Chondrocyte (in vitro differentiated cells): ENCODE results near the gene ITPR2. TPM values are rescaled to one million over a fixed set of nuclear protein-coding genes. Genes with fewer than 3 reads are reported as not detected.

Experiments used
- DNase-seq: peaks from one replicate; pipeline ENCODE4 v3.0.0; 2021; ENCODE audit warnings: mixed read lengths, low spot score
- H3K27ac Mint-ChIP-seq: one replicate; pipeline ENCODE4 v1.8.0; 2021; ENCODE audit warnings: mild to moderate bottlenecking, moderate library complexity, mixed read lengths; ENCODE audit not compliant: unreplicated experiment
- H3K27me3 Mint-ChIP-seq: 2 replicates; pipeline ENCODE4 v1.8.0; 2021; ENCODE audit warnings: low read depth, mixed read lengths
- H3K36me3 Mint-ChIP-seq: 2 replicates; pipeline ENCODE4 v1.8.0; 2021; ENCODE audit warnings: low read depth, mixed read lengths
- H3K4me1 Mint-ChIP-seq: 2 replicates; pipeline ENCODE4 v1.8.0; 2021; ENCODE audit warnings: low read depth, mild to moderate bottlenecking, mixed read lengths
- H3K4me3 Mint-ChIP-seq: one replicate; pipeline ENCODE4 v1.8.0; 2021; ENCODE audit warnings: mild to moderate bottlenecking, moderate library complexity, mixed read lengths; ENCODE audit not compliant: unreplicated experiment
- H3K9me3 Mint-ChIP-seq: 2 replicates; pipeline ENCODE4 v1.8.0; 2021; ENCODE audit warnings: low read depth, mixed read lengths
- CTCF ChIP-seq: fragments of 200-600 bp; sonication (generic); IDR thresholded peaks from 2 replicates; pipeline ENCODE4 v1.5.0; 2021; ENCODE audit warnings: antibody characterized with exemption, mild to moderate bottlenecking, moderate library complexity
- long read RNA-seq: library from polyadenylated mRNA; stranded (forward); transcript quantifications from one replicate; pipeline ENCODE4 v2.0.0, GENCODE V29; 2021
- total RNA-seq: library from RNA; stranded (reverse); gene quantifications from 3 replicates; pipeline ENCODE4 v1.2.1, GENCODE V29; 2021

ITPR2 gene
- total RNA-seq, result 18.7 to 28.8 TPM (median 19.8 TPM) in 3 replicates
- long read RNA-seq, partial matches to known transcripts, result 2 of 2 reads
- long read RNA-seq, other reads (novel, unspliced or antisense), result 0 of 2 reads

GRCh38 chr12:26832822-26833742, at the start of gene ITPR2:
Gene ITPR2, minus strand, starts transcription at chr12:26833194. Its CDS starts 413 bp downstream, at chr12:26832781.
- peak; percentile 93 for DNase-seq

GRCh38 chr12:26880625-26881024, 47.6 kb upstream of the ITPR2 start:
- Mint-ChIP-seq H3K4me3 (no peak overlapping the region), H3K4me1 (peaks cover 14% of the 10 kb centered on the region), H3K27ac (no peak overlapping the region), H3K36me3 (peaks cover 5% of the 10 kb centered on the region), H3K9me3 (peaks cover 17% of the 10 kb centered on the region), H3K27me3 (peaks cover 2% of the 10 kb centered on the region)
- TF ChIP-seq CTCF, result no peak
- no peak for DNase-seq

More at GRCh38 chr12:26832822-26833742, at the start of gene ITPR2:
- peak; percentile 70 for TF ChIP-seq CTCF
- H3K9me3 Mint-ChIP-seq, result no peaks in the 10 kb centered on the region
- H3K4me1 Mint-ChIP-seq, result peaks cover 24% of the 10 kb centered on the region
- no peaks in the 10 kb centered on the region for H3K27me3 Mint-ChIP-seq
- peak within 1 kb of the TSS; percentile 98 for H3K4me3 Mint-ChIP-seq
- H3K27ac Mint-ChIP-seq, result peak within 1 kb of the TSS; percentile 100
- H3K36me3 Mint-ChIP-seq, result no peaks in the 10 kb centered on the region

- TF ChIP-seq CTCF, result no peak
- DNase-seq, result no peak
Observed at GRCh38 chr12:26878661-26879119, 45.7 kb upstream of the ITPR2 start.

GRCh38 chr12:26874501-26875296, 41.7 kb upstream of the ITPR2 start:
- H3K9me3 Mint-ChIP-seq, result peaks cover 12% of the 10 kb centered on the region

More at GRCh38 chr12:26878661-26879119, 45.7 kb upstream of the ITPR2 start:
- Mint-ChIP-seq H3K4me1 (peaks cover 7% of the 10 kb centered on the region), H3K27ac (no peak overlapping the region), H3K36me3 (peaks cover 5% of the 10 kb centered on the region), H3K4me3 (no peak overlapping the region), H3K9me3 (peaks cover 17% of the 10 kb centered on the region), H3K27me3 (peaks cover 2% of the 10 kb centered on the region)

More at GRCh38 chr12:26874501-26875296, 41.7 kb upstream of the ITPR2 start:
- Mint-ChIP-seq H3K36me3 (peaks cover 3% of the 10 kb centered on the region), H3K27me3 (peaks cover 3% of the 10 kb centered on the region), H3K27ac (no peak overlapping the region), H3K4me3 (no peak overlapping the region), H3K4me1 (peaks cover 11% of the 10 kb centered on the region)
- no peak for DNase-seq
- no peak for TF ChIP-seq CTCF
